ENCODE results near the gene MSRB2. TPM values are rescaled to one million over a fixed set of nuclear protein-coding genes. Genes with fewer than 3 reads are reported as not detected.

Gene MSRB2
- 10 to 100 TPM in 5 of 6 donors, 1 to 10 TPM in 1; 9.6 to 19.9 (median 16.9) TPM for total RNA-seq

- TF ChIP-seq CTCF (IDR thresholded peaks at IDR 0.05) (no peak), EP300 (IDR thresholded peaks at IDR 0.05) (no peak), POLR2A (IDR thresholded peaks at IDR 0.05) (peak in 3 of 4 donors; percentile 81 to 96 (median 84)), POLR2AphosphoS5 (IDR thresholded peaks at IDR 0.05) (peak; percentile 58 to 90)
- H3K4me1 ChIP-seq: peaks cover 12 to 15% (median 13%) of the 10 kb centered on the region in 4 donors
- 0% methylated on average over 9 to 16 of the region's 50 CpGs for WGBS, 2 donors
- no peaks in the 10 kb centered on the region for H3K9me3 ChIP-seq
- DNase-seq (peak; percentile 93 to 95), ATAC-seq (ENCODE audit: low FRiP score in 2 of 2) (peak; percentile 95 to 96)
- H3K4me3 ChIP-seq: peak within 1 kb of the TSS; percentile 57 to 85 (median 68)
- no peaks in the 10 kb centered on the region for H3K27me3 ChIP-seq
- H3K27ac ChIP-seq: peak within 1 kb of the TSS; percentile 90 to 98 (median 93)
- no peaks in the 10 kb centered on the region for H3K36me3 ChIP-seq
Observed at GRCh38 chr10:23095404-23095965, at the start of gene MSRB2. MSRB2 (plus strand) TSS chr10:23095579; CDS start chr10:23095609, 30 bp downstream.

GRCh38 chr10:23046027-23046426 is 49.4 kb upstream of the MSRB2 start:
- no peaks in the 10 kb centered on the region for H3K9me3 ChIP-seq
- DNase-seq: no peak
- H3K4me1 ChIP-seq: no peaks in the 10 kb centered on the region
- no peak for ATAC-seq (ENCODE audit: low FRiP score in 2 of 2)
- H3K4me3 ChIP-seq: no peak overlapping the region
- H3K27ac ChIP-seq: no peak overlapping the region
- no peaks in the 10 kb centered on the region for H3K36me3 ChIP-seq
- TF ChIP-seq POLR2A (IDR thresholded peaks at IDR 0.05): no peak
- TF ChIP-seq POLR2AphosphoS5 (IDR thresholded peaks at IDR 0.05): no peak
- TF ChIP-seq EP300 (IDR thresholded peaks at IDR 0.05): no peak
- no peak for TF ChIP-seq CTCF (IDR thresholded peaks at IDR 0.05)
- H3K27me3 ChIP-seq: no peaks in the 10 kb centered on the region
- WGBS, 2 donors: 35 to 40% methylated on average over 4 of the region's 4 CpGs

GRCh38 chr10:23047201-23048050 is 48.0 kb upstream of the MSRB2 start:
- Histone ChIP-seq H3K9me3 (no peaks in the 10 kb centered on the region), H3K4me3 (no peak overlapping the region), H3K27ac (no peak overlapping the region), H3K4me1 (no peaks in the 10 kb centered on the region), H3K27me3 (no peaks in the 10 kb centered on the region), H3K36me3 (no peaks in the 10 kb centered on the region)
- WGBS, 2 donors: 57 to 67% methylated on average over 9 of the region's 9 CpGs
- TF ChIP-seq EP300 (IDR thresholded peaks at IDR 0.05) (no peak), POLR2AphosphoS5 (IDR thresholded peaks at IDR 0.05) (no peak), POLR2A (IDR thresholded peaks at IDR 0.05) (no peak), CTCF (IDR thresholded peaks at IDR 0.05) (no peak)
- ATAC-seq (ENCODE audit: low FRiP score in 2 of 2): peak in 1 of 2 donors; percentile 49
- no peak for DNase-seq

- H3K9me3 ChIP-seq: no peaks in the 10 kb centered on the region
Observed at GRCh38 chr10:23048191-23048590, 47.2 kb upstream of the MSRB2 start.

More at GRCh38 chr10:23048191-23048590, 47.2 kb upstream of the MSRB2 start:
- no peak overlapping the region for H3K4me3 ChIP-seq
- no peaks in the 10 kb centered on the region for H3K27me3 ChIP-seq
- no peaks in the 10 kb centered on the region for H3K4me1 ChIP-seq
- no peak for ATAC-seq (ENCODE audit: low FRiP score in 2 of 2)
- no peak overlapping the region for H3K27ac ChIP-seq
- DNase-seq: no peak
- 90 to 98% methylated on average over 4 of the region's 4 CpGs for WGBS, 2 donors
- H3K36me3 ChIP-seq: no peaks in the 10 kb centered on the region
- TF ChIP-seq CTCF (IDR thresholded peaks at IDR 0.05) (no peak), EP300 (IDR thresholded peaks at IDR 0.05) (no peak), POLR2A (IDR thresholded peaks at IDR 0.05) (no peak), POLR2AphosphoS5 (IDR thresholded peaks at IDR 0.05) (no peak)
